Smooth muscle cell (in vitro differentiated cells): Measurements from ENCODE around the gene GIMAP8. TPM values are rescaled to one million over a fixed set of nuclear protein-coding genes. Genes with fewer than 3 reads are reported as not detected.
"Not testable (repeated sequence)": the region's sequence is repeated elsewhere in the genome, so short reads cannot be mapped to it uniquely, and the experiment has no call there.

Experiments used
- DNase-seq: peaks from one replicate; lab custom pipeline; 2025; ENCODE audit not compliant: unreplicated experiment; lab: John Stamatoyannopoulos, UW
- H2AFZ ChIP-seq: fragments of 200-600 bp; sonication (generic); 2 replicates; pipeline ENCODE4 v1.6.0; 2016; ENCODE audit warnings: antibody characterized with exemption, low read depth, mild to moderate bottlenecking
- H3F3A ChIP-seq: fragments of 200-600 bp; sonication (generic); 2 replicates; pipeline ENCODE4 v1.6.0; 2017; ENCODE audit warnings: antibody characterized with exemption, low read depth
- H3K27ac ChIP-seq: fragments of 200-600 bp; sonication (generic); 2 replicates; pipeline ENCODE4 v1.5.1; 2016; ENCODE audit warnings: low read depth, mild to moderate bottlenecking
- H3K27me3 ChIP-seq: fragments of 200-600 bp; sonication (generic); 2 replicates; pipeline ENCODE4 v1.6.1; 2016; ENCODE audit warnings: low read depth, mild to moderate bottlenecking
- H3K36me3 ChIP-seq: fragments of 200-600 bp; sonication (generic); 2 replicates; pipeline ENCODE4 v1.5.1; 2016; ENCODE audit warnings: low read depth
- H3K4me1 ChIP-seq: fragments of 200-600 bp; sonication (generic); 2 replicates; pipeline ENCODE4 v1.5.1; 2016; ENCODE audit warnings: low read depth
- H3K4me2 ChIP-seq: fragments of 200-600 bp; sonication (generic); 2 replicates; pipeline ENCODE4 v1.6.0; 2016; ENCODE audit warnings: mild to moderate bottlenecking
- H3K4me3 ChIP-seq: fragments of 200-600 bp; sonication (generic); 2 replicates; pipeline ENCODE4 v1.5.1; 2016; ENCODE audit warnings: mild to moderate bottlenecking
- H3K79me2 ChIP-seq: fragments of 200-600 bp; sonication (generic); 2 replicates; pipeline ENCODE4 v1.6.0; 2016; ENCODE audit warnings: low read depth, mild to moderate bottlenecking
- H3K9ac ChIP-seq: fragments of 200-600 bp; sonication (generic); 2 replicates; pipeline ENCODE4 v1.6.0; 2016; ENCODE audit warnings: low read depth
- H3K9me3 ChIP-seq: fragments of 200-600 bp; sonication (generic); replicated peaks from 2 replicates; pipeline ENCODE4 v1.5.1; 2016; ENCODE audit warnings: low read depth
- H4K20me1 ChIP-seq: fragments of 200-600 bp; sonication (generic); 2 replicates; pipeline ENCODE4 v1.6.0; 2016; ENCODE audit warnings: low read depth
- CTCF ChIP-seq: fragments of 200-600 bp; sonication (generic); IDR thresholded peaks from 2 replicates; pipeline ENCODE4 v1.5.1; 2017; ENCODE audit warnings: borderline replicate concordance, mild to moderate bottlenecking, antibody characterized with exemption; ENCODE audit not compliant: insufficient read depth, poor library complexity, severe bottlenecking
- WGBS: methylation state at CpG from one replicate; pipeline ENCODE4 v1.1.7; 2016; ENCODE audit warnings: low lambda C conversion rate; 5-methylcytosine and 5-hydroxymethylcytosine counted together
- polyA plus RNA-seq: library from polyadenylated mRNA; unstranded; fragments of >200 nt; fragmentation: Nextera tagmentation; extraction: Ambion mirVana; gene quantifications from 2 replicates; pipeline ENCODE4 v1.2.1, GENCODE V29; 2016
- total RNA-seq: library from RNA; depleted of rRNA; stranded (reverse); fragments of >200 nt; gene quantifications from 2 replicates; pipeline ENCODE4 v1.2.3, GENCODE V29; 2014

The GIMAP8 gene
- total and polyA plus RNA-seq, 2 experiments from 2014 or later = not detected

- Histone ChIP-seq H3K79me2 (no peaks in the 10 kb centered on the region), H3K9ac (no peak overlapping the region), H3K36me3 (no peaks in the 10 kb centered on the region), H3K27me3 (no peaks in the 10 kb centered on the region), H4K20me1 (no peaks in the 10 kb centered on the region), H2AFZ (no peak overlapping the region), H3K4me2 (no peak overlapping the region), H3K9me3 (no peaks in the 10 kb centered on the region), H3K27ac (no peak overlapping the region), H3F3A (no peaks in the 10 kb centered on the region), H3K4me1 (no peaks in the 10 kb centered on the region), H3K4me3 (no peak overlapping the region)
- 76% methylated on average over 8 of the region's 8 CpGs for WGBS
- DNase-seq = no peak
- no peak for TF ChIP-seq CTCF
Measured at GRCh38 chr7:150451833-150452461, 1.5 kb downstream of the GIMAP8 start.

- Histone ChIP-seq H4K20me1 (no peaks in the 10 kb centered on the region), H3K36me3 (no peaks in the 10 kb centered on the region), H3K4me2 (no peak overlapping the region), H3K27ac (no peak overlapping the region), H3K9me3 (no peaks in the 10 kb centered on the region), H3K9ac (no peak overlapping the region), H3K27me3 (no peaks in the 10 kb centered on the region), H2AFZ (no peak overlapping the region), H3K4me1 (no peaks in the 10 kb centered on the region), H3K79me2 (no peaks in the 10 kb centered on the region), H3F3A (no peaks in the 10 kb centered on the region), H3K4me3 (no peak overlapping the region)
- no peak for DNase-seq
- no peak for TF ChIP-seq CTCF
- 95% methylated on average over 8 of the region's 8 CpGs for WGBS
Measured at GRCh38 chr7:150453181-150453580, 2.8 kb downstream of the GIMAP8 start.

GRCh38 chr7:150453892-150454291, 3.5 kb downstream of the GIMAP8 start:
- DNase-seq = no peak
- Histone ChIP-seq H3K4me3 (no peak overlapping the region), H3K79me2 (no peaks in the 10 kb centered on the region), H2AFZ (no peak overlapping the region), H3K4me2 (no peak overlapping the region), H3F3A (no peaks in the 10 kb centered on the region), H3K27me3 (no peaks in the 10 kb centered on the region), H4K20me1 (no peaks in the 10 kb centered on the region), H3K36me3 (no peaks in the 10 kb centered on the region), H3K27ac (no peak overlapping the region), H3K9ac (no peak overlapping the region), H3K4me1 (no peaks in the 10 kb centered on the region), H3K9me3 (no peaks in the 10 kb centered on the region)
- WGBS = 85% methylated on average over 4 of the region's 5 CpGs
- TF ChIP-seq CTCF = no peak

- not testable (repeated sequence) for H3F3A ChIP-seq, H3K79me2 ChIP-seq, H3K4me3 ChIP-seq, H3K4me2 ChIP-seq, H3K27ac ChIP-seq, H3K27me3 ChIP-seq, H2AFZ ChIP-seq, H4K20me1 ChIP-seq, H3K9ac ChIP-seq, H3K4me1 ChIP-seq, DNase-seq, H3K9me3 ChIP-seq, H3K36me3 ChIP-seq
- WGBS = 68% methylated on average over 5 of the region's 5 CpGs
Measured at GRCh38 chr7:150457064-150457463, 6.6 kb downstream of the GIMAP8 start.
